RPMI8226 (cell line): ENCODE data around the gene LRRTM3.
A peak's percentile ranks its signal among the peaks of the same experiment; 100 is the strongest.

ENCODE experiments used
- DNase-seq: peaks from one replicate; pipeline ENCODE4 v3.0.0-alpha.2; 2015

Gene LRRTM3

GRCh38 chr10:66925896-66926715 lies at the start of gene LRRTM3:
Gene LRRTM3, plus strand, starts transcription at chr10:66926036.
- peak; percentile 81 for DNase-seq

DNA sequence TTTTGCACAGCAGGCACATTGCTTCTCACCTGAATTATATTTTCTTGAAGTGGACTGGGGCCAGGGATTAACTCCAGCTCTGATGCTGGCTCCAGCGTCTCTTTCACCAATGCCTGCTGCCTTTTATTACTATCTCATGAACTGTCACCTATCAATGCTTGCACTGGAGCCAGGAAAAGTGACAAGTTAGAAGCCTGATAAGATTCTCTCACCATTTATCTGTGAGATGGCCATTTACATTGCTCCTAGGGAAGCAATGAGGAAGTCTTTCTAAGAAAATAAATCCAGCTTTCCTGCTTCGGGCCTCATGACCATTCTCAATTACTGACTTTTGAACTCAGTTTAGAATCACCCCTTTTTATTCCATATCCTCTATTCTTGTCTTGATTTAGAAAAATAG lies 48.5 kb upstream of the LRRTM3 start:
- no peak for DNase-seq

DNA sequence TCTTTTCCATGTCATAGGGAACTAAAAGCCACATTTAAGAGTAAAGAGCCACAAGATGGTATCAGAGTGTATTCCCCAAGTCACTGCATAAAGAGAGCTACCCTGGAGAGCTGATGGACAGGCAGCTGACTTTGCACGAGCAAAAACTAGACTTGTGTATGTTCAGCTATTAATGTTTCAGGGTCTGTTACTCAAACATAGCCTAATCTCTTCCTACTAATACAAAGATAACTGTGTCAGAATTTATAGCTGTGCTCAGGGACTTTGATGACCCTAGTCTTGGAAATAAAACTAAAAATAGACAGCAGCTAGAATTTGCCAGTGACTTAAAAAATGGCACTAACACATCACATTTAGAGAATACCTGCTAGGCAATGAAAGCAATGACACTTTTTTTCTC lies 45.5 kb upstream of the LRRTM3 start:
- no peak for DNase-seq

DNA sequence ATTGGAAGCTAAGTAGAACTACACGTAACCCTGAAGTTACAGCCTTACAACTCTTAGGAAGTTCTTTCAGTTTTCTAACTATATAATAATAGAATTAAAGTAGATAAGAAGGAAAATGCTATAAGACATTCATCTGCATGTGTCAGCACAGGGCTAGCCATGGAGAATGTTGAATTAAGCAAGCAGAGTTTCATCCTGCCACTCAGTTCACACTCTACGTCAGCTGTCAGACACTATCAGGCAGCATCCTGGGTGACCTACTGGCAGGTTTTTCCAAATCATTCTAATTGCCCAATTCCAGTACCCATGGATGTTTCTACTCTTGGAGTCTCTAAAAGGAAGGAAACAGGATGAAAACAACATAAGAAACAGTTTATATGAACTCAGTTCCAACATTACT lies 45.0 kb upstream of the LRRTM3 start:
- no peak for DNase-seq

DNA sequence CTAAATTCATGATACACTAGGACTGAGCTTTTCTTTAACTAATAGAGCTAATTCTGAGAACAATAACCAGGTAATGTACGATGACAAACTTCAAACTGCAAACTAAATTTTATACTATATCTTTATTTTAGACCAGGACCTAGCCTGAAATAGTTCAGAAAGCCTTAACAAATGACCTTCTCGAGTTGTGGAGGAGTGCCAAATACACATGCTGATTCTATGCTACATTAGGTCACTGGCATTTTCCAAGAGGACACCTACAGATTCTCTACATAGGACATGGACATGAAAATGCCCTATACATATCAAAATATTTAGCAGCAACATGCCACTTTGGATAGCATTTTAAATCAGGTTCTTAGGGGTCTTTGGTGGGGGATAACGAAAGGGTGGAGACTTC lies 44.0 kb upstream of the LRRTM3 start:
- no peak for DNase-seq

- no peak for DNase-seq
Observed at GRCh38 chr10:66882271-66882670, 43.6 kb upstream of the LRRTM3 start.

DNA sequence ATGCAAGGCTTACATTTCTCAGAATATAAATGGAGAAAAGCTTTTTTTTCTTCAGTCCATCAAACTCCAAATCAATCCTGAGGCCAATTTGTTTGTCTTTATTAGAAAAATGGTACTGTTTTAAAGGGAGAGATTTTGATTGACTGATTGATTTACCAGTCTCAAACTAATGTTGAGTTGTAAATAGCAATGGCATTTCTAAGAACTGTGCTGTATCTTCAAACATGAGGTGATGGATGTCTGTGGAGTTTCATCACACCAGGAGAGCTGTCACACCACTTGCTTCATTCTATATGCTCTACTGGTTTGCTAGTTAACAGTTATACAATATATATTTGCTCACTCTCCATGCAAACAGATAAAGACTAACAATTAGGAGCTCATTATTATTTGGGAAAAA lies 39.0 kb upstream of the LRRTM3 start:
- DNase-seq = no peak

DNA sequence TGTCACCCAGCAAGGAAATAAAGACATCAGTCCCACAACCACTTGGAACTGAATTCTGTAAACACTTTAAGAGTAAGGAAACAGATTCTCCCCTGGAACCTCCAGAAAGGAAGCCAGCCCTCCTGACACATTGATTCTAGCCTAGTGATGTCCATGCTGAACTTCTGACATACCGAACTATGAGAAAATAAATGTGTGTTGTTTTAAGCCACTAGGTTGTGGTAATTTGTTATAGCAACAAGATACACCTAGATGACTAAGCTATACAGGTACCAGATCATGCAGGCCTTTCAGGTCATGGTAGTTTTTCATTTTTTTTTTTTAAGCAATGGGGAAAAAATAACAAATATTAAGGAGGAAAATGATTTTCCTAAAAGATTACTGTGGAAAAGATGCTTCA lies 37.6 kb upstream of the LRRTM3 start:
- no peak for DNase-seq

DNA sequence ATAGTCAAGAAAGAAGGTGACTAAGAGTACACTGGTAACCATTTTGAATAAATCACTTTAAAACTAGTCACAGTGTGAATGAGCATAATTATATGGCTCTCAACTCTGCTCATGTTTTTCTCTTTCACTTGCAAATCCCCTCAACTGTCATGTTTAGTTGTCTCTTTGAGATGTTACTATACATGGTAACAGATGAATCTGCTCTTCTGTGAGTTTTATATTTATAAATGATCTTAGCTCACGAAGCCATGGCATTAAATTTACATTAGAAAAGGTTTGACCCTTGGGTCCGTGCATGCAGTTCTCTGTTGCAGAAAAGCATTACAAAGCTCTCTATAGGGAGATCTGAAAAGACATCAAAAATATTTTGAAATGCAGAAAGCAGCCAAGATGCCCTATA lies 33.0 kb upstream of the LRRTM3 start:
- DNase-seq = no peak

GRCh38 chr10:66910671-66911070 lies 15.2 kb upstream of the LRRTM3 start:
- no peak for DNase-seq

DNA sequence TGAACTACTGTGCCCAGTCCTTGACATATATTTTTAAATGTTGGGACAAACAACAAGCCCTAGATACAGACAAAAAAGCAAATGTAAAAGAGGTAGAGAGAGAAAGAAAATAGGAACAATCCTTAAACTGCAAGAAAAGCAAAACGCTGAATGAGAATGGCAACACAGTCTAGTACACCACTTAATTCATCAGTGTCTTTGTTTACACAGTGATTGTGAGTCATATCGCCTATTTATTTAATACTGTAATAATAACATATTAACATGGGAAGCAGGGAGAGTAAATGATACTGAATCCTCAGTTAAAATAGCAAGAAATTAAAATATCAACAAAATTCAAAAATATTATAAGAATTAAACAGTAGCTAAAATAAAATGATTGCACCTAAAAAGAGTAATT lies 9.8 kb upstream of the LRRTM3 start:
- no peak for DNase-seq

GRCh38 chr10:66917104-66917503 lies 8.7 kb upstream of the LRRTM3 start:
- no peak for DNase-seq

DNA sequence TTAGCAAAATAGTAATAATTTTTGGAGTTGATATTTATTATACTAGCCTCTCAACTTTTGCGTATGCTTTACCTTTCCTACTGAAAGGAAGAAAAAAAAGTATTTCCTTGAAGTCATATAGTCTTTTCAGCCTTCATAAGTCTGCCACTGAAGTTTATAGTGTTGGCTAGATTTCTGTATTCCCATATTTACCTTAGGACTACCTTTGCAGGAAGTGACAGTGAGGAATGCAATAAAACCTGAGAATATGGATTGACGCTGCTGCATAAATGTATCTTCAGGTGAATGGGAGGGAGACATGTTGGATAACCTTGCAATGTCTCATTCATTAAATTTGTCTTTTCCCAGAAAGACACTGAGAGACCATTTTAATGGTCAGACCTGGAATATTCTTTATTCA lies 6.6 kb upstream of the LRRTM3 start:
- no peak for DNase-seq

- DNase-seq = no peak
Observed at GRCh38 chr10:66924674-66925345, 1.0 kb upstream of the LRRTM3 start.

DNA sequence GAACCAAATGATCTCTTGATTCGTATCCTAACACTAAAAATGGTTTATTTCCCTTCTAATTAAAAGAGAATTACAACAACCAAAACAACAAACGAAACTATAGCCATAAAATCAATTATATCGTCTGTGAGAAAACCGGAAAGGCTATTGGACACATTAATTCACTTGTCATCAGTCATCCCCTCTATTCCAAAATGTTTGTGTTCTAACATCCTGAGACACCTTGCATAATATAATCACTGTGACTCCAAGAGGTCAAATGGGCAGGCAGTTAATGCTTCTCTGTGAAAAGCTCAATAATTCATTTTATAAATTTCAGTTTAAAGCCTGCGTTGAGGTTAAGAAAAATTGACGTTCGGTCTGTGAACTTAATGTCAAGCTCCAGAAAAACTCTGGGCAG lies 463 bp upstream of the LRRTM3 start:
- DNase-seq = no peak

- no peak for DNase-seq
Observed at GRCh38 chr10:66926841-66927240, 1.0 kb downstream of the LRRTM3 start.

DNA sequence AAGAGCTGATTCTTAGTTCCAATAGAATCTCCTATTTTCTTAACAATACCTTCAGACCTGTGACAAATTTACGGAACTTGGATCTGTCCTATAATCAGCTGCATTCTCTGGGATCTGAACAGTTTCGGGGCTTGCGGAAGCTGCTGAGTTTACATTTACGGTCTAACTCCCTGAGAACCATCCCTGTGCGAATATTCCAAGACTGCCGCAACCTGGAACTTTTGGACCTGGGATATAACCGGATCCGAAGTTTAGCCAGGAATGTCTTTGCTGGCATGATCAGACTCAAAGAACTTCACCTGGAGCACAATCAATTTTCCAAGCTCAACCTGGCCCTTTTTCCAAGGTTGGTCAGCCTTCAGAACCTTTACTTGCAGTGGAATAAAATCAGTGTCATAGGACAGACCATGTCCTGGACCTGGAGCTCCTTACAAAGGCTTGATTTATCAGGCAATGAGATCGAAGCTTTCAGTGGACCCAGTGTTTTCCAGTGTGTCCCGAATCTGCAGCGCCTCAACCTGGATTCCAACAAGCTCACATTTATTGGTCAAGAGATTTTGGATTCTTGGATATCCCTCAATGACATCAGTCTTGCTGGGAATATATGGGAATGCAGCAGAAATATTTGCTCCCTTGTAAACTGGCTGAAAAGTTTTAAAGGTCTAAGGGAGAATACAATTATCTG lies 1.6 kb downstream of the LRRTM3 start:
- no peak for DNase-seq

GRCh38 chr10:66927971-66928770 lies 2.3 kb downstream of the LRRTM3 start:
- no peak for DNase-seq

DNA sequence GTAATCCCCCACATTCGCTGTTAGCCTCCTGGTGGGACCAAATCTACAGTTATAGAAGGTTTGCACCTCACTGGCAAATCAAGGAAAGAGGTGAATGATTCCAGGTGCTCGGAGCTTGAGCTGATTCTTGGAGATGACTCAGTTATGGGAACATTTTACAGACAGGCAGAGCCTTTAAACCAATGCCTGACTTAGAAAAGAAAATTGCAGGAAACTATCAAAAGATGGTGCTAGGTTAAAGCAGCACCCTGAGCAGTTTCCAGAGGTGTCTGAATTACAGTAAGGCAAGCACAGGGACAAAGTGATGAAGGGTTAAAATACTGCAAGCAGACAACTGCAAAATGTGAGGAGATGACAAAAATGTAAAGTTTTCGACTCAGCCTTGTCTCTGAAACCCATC lies 2.9 kb downstream of the LRRTM3 start:
- DNase-seq = no peak

- no peak for DNase-seq
Observed at GRCh38 chr10:66929375-66929774, 3.5 kb downstream of the LRRTM3 start.

DNA sequence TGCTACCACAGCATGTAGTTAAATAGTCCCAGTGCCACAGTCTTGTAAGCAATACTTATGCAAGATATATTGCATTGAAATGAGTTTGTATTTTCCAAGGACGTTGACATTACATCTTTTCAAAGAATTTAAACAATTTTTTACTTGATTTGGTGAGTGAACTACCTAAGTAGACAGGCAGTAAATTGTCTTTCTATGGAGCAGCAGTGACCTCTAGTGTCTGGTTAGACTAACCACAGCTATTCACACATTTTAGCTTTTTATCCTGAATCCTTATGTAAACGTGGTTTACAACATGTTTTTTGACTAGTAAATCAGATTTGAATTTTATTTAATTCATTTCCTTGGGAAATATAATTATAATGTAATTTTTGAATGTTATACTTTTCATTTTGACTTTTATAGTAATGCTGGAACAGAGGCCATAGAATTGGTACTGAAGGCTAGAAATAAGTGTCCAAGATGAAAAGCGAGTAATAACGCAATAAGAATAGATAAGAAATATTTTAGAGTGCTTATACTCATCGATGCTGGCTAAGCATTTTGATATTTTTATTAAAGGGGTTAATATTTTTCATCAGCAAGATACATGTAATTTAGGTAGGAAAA lies 5.6 kb downstream of the LRRTM3 start:
- DNase-seq = peak; percentile 56

- peak; percentile 25 for DNase-seq
Observed at GRCh38 chr10:66931949-66932343, 6.1 kb downstream of the LRRTM3 start.

GRCh38 chr10:66934711-66935110 lies 8.9 kb downstream of the LRRTM3 start:
- DNase-seq = no peak
